CD4-positive, alpha-beta T cell treated with Interleukin-4 for 1 hour (primary cell): Measurements from ENCODE around the gene SUN1.
A peak's percentile ranks its signal among the peaks of the same experiment; 100 is the strongest.

Experiments used
- DNase-seq, 2 donors: peaks; one replicate each; pipeline ENCODE4 v3.0.0-alpha.2; 2020 to 2022

SUN1 gene

DNA sequence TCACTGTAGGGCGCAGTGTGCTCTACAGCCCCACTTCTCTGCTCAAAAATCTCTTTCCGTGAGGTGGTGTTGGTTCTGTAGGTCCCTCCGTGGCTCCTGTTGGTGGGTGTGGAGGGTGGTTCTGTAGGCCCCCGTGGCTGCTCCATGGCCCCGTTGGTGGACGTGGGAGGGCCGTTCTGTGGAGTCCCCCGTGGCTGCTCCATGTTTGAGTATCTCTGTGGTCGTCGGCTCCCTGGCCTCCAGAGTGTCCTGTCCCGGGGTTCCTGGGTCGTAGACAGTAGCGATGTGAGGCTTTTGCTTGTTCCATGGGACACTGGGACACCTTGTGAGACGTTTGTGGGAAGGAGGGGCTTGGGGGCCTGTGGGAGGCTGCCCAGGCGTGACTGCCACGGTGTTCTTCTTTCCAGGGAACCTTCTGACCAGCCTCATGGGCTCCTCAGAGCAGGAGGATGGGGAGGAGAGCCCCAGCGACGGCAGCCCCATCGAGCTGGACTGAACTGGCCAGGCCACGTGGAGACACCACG lies 62.7 kb downstream of the SUN1 start:
- no peak for DNase-seq

DNA sequence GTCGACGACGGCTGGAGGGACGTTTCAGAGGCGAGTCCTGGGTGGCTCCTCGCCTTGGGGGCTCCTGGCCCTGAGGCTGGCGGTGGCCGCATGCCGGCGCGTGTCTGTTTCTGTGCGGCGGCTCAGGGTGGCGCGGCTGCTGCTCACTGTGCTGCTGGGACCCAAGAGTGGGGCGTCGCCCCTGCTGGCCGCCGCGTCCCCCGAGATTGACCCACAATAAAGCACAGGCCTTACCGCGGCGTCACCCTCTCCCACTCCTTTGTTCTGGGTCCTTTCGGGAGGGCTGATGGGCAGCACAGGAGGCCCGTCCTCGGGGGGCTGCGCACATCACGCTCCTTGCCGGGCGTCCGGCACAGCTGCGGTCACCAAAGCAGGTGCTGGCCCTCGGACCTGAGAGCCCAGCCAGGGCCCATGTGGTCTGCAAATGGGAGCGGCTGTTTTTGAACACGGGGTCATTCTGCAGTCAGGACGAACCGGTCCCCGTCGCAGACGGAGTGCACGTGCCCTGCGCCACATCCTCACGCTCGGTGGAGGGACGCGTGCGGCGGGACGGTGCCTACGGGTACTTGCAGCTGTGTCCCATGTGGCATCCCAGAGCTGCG lies 63.3 kb downstream of the SUN1 start:
- DNase-seq: no peak

- DNase-seq: no peak
Observed at GRCh38 chr7:896346-897075, 64.2 kb downstream of the SUN1 start.

DNA sequence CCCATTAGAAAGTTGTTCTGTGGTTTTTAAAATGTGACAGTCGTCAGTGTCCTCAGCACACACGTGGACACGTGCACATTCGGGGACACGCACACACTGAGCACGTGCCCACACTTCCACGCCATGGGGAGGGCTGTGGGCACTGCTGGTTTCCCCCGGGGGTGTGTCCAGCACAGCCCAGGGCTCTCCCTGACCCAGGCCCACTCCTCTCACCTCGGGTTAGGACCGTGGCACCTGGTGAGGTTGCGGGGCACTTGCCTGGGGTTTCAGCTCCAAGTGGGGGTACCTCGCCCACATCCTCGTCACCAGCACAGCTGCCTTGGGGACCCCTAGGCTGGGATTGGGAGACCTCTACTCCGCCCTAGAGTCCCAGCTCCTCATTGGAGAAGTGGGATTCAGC lies 64.8 kb downstream of the SUN1 start:
- no peak for DNase-seq

- no peak for DNase-seq
Observed at GRCh38 chr7:897771-898376, 65.6 kb downstream of the SUN1 start.

GRCh38 chr7:898460-898854 lies 66.2 kb downstream of the SUN1 start:
- DNase-seq: no peak

DNA sequence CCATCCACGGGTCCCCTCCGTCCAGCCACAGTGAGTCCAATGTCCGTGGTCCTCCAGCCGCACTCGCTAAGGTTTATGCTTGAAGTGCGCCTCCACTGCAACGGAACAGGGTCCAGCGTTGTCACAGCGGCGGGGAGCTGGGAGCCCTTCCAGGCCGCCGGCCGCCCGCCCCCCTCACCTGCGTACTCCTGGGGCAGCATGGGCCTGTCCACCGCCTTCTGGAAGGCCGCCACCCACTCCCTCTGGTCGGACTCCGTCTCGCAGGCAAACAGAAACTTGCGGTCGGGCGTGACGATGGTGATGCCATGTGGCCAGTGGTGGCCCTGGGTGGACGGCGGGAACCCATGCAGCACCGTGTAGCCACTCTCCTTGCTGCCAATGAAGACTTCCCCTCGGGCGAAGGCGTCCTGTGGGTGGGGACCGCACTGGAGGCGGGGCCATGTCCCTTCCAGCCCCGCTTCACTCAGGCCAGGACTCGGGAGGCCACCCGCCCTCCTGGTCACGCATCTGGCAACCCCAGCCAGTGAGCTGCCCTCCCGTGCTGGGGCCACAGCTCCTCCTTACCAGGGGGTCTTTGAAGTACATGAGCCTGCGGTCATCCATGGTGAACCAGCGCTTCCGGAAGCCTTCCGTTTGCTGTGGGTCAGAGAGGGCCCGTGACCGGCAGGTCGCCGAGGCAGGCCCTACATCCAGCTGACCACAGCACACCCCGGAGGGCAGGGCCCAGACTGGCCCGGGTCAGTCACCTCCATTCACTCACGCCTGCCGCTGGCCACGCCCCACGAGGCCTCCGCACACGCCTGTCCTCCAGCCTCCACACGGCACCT lies 66.8 kb downstream of the SUN1 start:
- no peak for DNase-seq

GRCh38 chr7:899806-900205 lies 67.5 kb downstream of the SUN1 start:
- no peak for DNase-seq

- no peak for DNase-seq
Observed at GRCh38 chr7:900331-901040, 68.2 kb downstream of the SUN1 start.

GRCh38 chr7:901041-901387 lies 68.7 kb downstream of the SUN1 start:
- DNase-seq: no peak

- peak; percentile 49 to 76 for DNase-seq
Observed at GRCh38 chr7:901388-902154, 69.3 kb downstream of the SUN1 start.

GRCh38 chr7:902996-903395 lies 70.7 kb downstream of the SUN1 start:
- no peak for DNase-seq

DNA sequence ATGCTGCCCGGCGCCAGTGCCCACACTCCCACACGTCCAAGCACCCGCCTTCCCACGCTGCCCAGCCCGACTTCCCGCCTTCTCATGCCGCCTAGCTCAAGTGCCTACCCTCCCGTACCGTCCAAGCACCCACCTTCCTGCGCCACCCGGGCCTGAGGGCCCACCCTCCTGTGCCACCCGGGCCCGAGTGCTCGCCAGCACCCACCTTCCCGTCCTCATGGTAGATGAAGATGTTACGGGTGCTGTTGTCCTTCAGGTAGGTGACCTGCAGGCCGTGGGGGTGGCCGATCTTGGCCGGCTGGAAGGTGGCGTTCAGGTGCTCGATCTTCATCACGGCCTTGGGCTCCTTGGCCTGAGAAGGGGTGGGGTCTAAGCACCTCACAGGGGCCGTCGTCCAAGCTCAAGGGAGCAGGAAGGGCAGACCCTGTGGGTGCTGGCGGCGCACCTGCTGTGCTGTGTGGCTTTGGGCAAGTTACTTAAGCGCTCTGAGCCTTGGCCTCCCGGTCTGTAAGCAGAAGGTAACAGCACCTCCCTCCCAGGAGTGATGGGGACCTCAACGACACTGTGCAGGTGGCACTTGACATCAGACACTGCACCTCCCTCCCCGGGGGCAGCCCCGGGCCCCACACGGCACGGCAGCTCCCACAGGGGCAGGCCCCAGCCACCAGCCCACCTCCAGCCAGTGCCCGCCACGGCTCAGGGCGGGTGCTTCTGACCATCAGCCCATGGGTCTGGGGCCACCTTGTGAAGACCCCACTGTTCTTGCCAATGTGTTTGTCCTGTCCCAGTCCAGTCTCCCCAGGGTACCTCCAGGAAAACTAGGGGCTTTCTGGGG lies 71.9 kb downstream of the SUN1 start:
- no peak for DNase-seq

- DNase-seq: no peak
Observed at GRCh38 chr7:904847-905246, 72.6 kb downstream of the SUN1 start.

DNA sequence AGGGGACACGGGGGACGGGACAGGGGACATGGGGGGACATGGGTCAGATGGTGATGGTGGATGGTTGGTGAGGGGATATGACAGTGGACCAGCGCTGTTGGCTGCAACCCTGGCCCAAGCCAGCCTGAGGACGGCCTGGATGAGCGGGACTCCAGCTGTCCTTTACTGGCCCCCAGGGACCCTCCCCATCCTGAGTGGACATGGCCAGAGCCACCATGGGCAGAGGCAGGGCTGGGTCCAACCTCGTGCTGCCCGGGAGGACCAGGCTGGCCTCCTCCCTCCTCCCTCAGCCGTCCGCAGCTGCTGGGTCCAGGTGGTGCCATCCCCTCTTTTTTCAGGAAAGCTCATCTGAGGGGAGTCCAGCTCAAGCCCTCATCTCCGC lies 74.5 kb downstream of the SUN1 start:
- no peak for DNase-seq

GRCh38 chr7:907158-907980 lies 75.1 kb downstream of the SUN1 start:
- DNase-seq: peak in 1 of 2 donors; percentile 41

- DNase-seq: no peak
Observed at GRCh38 chr7:908159-908581, 75.9 kb downstream of the SUN1 start.

- DNase-seq: peak; percentile 68 to 69
Observed at GRCh38 chr7:908591-909357, 76.5 kb downstream of the SUN1 start.
